Measurements from ENCODE around the gene ADAMTSL3. TPM values are rescaled to one million over a fixed set of nuclear protein-coding genes. Genes with fewer than 3 reads are reported as not detected.

The ADAMTSL3 gene
- total and polyA plus RNA-seq, 2 donors (not counting 1 experiment from before 2014, with no cell fraction given) = 0.01 TPM; not detected in 1

- Histone ChIP-seq H3K9ac (ENCODE audit: low read length) (no peak overlapping the region), H3K27me3 (replicated peaks in 1 of 4; ENCODE audit: control extremely low read depth in 1 of 4, control insufficient read depth in 3 of 4, insufficient read depth in 4 of 4, low read length in 3 of 4) (no peaks in the 10 kb centered on the region), H3K4me3 (ENCODE audit: control extremely low read depth in 1 of 5, extremely low read depth in 1 of 5, insufficient read depth in 1 of 5, low read depth in 2 of 5, low read length in 4 of 5) (no peak overlapping the region), H3K36me3 (replicated peaks in 1 of 2; ENCODE audit: control extremely low read depth in 1 of 2, control insufficient read depth in 1 of 2, extremely low read depth in 1 of 2, insufficient read depth in 2 of 2, low read length in 1 of 2) (no peaks in the 10 kb centered on the region), H4K20me1 (ENCODE audit: control insufficient read depth, insufficient read depth, low read length, poor library complexity, severe bottlenecking) (no peaks in the 10 kb centered on the region), H2AFZ (ENCODE audit: insufficient read depth, low read depth, low read length, poor library complexity, severe bottlenecking) (no peak overlapping the region), H3K79me2 (ENCODE audit: control insufficient read depth, insufficient read depth, low read length) (no peaks in the 10 kb centered on the region), H3K9me3 (ENCODE audit: control extremely low read depth in 1 of 3, control insufficient read depth in 2 of 3, insufficient read depth in 1 of 3, low read length in 2 of 3) (no peaks in the 10 kb centered on the region), H3K4me2 (replicated peaks; ENCODE audit: low read depth, low read length, poor library complexity, severe bottlenecking) (no peak overlapping the region), H3K4me1 (ENCODE audit: control insufficient read depth in 2 of 2, insufficient read depth in 2 of 2, low read length in 2 of 2) (no peaks in the 10 kb centered on the region), H3K27ac (ENCODE audit: low read length in 2 of 2) (no peak overlapping the region)
- WGBS (ENCODE audit: insufficient coverage) = no CpG with 5 or more reads among the region's 2 CpGs
- ATAC-seq (ENCODE audit: low read depth) (no peak), DNase-seq (no peak)
- CTCF ChIA-PET = no interaction called here
- no peak overlapping the region for H3K27ac Mint-ChIP-seq
- POLR2A ChIA-PET = no interaction called here
- no peaks in the 10 kb centered on the region for H3K9me3 Mint-ChIP-seq (ENCODE audit: insufficient read depth)
- H3K27me3 Mint-ChIP-seq = peaks cover 3% of the 10 kb centered on the region
- H3K4me1 Mint-ChIP-seq = no peaks in the 10 kb centered on the region
- no peak overlapping the region for H3K4me3 Mint-ChIP-seq
- TF ChIP-seq CTCF (IDR thresholded peaks at IDR 0.05) = no peak
- no peak for TF ChIP-seq EZH2 (IDR thresholded peaks at IDR 0.05; ENCODE audit: borderline replicate concordance, insufficient read depth, low read depth, low read length, poor library complexity, severe bottlenecking)
- intact Hi-C loops (cut with micrococcal nuclease) = no loop called here
Measured at GRCh38 chr15:83886321-83886720, 232.4 kb downstream of the ADAMTSL3 start.

GRCh38 chr15:83887404-83887803 lies 233.5 kb downstream of the ADAMTSL3 start:
- Mint-ChIP-seq H3K9me3 (ENCODE audit: insufficient read depth) (no peaks in the 10 kb centered on the region), H3K4me1 (no peaks in the 10 kb centered on the region), H3K27me3 (peaks cover 3% of the 10 kb centered on the region), H3K4me3 (no peak overlapping the region), H3K27ac (no peak overlapping the region)
- no peak for TF ChIP-seq CTCF (IDR thresholded peaks at IDR 0.05)
- ChIA-PET CTCF (no interaction called here), POLR2A (no interaction called here)
- DNase-seq (no peak), ATAC-seq (ENCODE audit: low read depth) (no peak)
- Histone ChIP-seq H3K27me3 (replicated peaks in 1 of 4; ENCODE audit: control extremely low read depth in 1 of 4, control insufficient read depth in 3 of 4, insufficient read depth in 4 of 4, low read length in 3 of 4) (no peaks in the 10 kb centered on the region), H3K36me3 (replicated peaks in 1 of 2; ENCODE audit: control extremely low read depth in 1 of 2, control insufficient read depth in 1 of 2, extremely low read depth in 1 of 2, insufficient read depth in 2 of 2, low read length in 1 of 2) (no peaks in the 10 kb centered on the region), H3K9ac (ENCODE audit: low read length) (no peak overlapping the region), H3K4me2 (replicated peaks; ENCODE audit: low read depth, low read length, poor library complexity, severe bottlenecking) (no peak overlapping the region), H2AFZ (ENCODE audit: insufficient read depth, low read depth, low read length, poor library complexity, severe bottlenecking) (no peak overlapping the region), H3K9me3 (ENCODE audit: control extremely low read depth in 1 of 3, control insufficient read depth in 2 of 3, insufficient read depth in 1 of 3, low read length in 2 of 3) (no peaks in the 10 kb centered on the region), H4K20me1 (ENCODE audit: control insufficient read depth, insufficient read depth, low read length, poor library complexity, severe bottlenecking) (no peaks in the 10 kb centered on the region), H3K4me1 (ENCODE audit: control insufficient read depth in 2 of 2, insufficient read depth in 2 of 2, low read length in 2 of 2) (no peaks in the 10 kb centered on the region), H3K4me3 (ENCODE audit: control extremely low read depth in 1 of 5, extremely low read depth in 1 of 5, insufficient read depth in 1 of 5, low read depth in 2 of 5, low read length in 4 of 5) (no peak overlapping the region), H3K79me2 (ENCODE audit: control insufficient read depth, insufficient read depth, low read length) (no peaks in the 10 kb centered on the region), H3K27ac (ENCODE audit: low read length in 2 of 2) (no peak overlapping the region)
- WGBS (ENCODE audit: insufficient coverage) = 100% methylated on average over 2 of the region's 2 CpGs
- intact Hi-C loops (cut with micrococcal nuclease) = no loop called here
